ENCODE data around the gene MAU2. TPM values are rescaled to one million over a fixed set of nuclear protein-coding genes. Genes with fewer than 3 reads are reported as not detected.
A peak's percentile ranks its signal among the peaks of the same experiment; 100 is the strongest.

MAU2 gene
- total RNA-seq, 1 experiment from 2014 or later: 48.4 TPM

DNA sequence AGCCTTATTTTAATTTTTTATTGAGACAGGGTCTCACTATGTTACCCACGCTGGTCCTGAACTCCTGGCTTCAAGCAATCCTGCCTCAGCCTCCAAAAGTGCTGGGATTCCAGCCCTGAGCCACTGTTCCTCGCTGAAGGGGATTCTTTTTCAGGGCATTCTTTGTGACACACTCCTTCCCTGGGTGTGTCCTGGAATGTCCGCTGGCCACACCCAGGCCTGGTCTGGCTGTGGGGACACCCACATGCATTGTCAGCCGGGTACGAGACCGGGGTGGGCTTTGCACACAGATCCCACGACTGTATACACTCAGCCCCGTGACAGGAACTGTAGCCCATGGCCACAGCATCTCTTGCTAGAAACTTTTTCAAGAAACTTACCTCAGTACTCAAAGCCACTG, 50.4 kb downstream of the MAU2 start:
- no peaks in the 10 kb centered on the region for H3K36me3 Mint-ChIP-seq (ENCODE audit: insufficient read depth in 1 of 3, low read depth in 3 of 3)
- H3K18ac ChIP-seq (ENCODE audit: insufficient read length, low read depth, low read length): no peak overlapping the region
- peaks cover 10 to 12% of the 10 kb centered on the region in 2 experiments; a peak in 3 of 4 replicates for H3K4me1 Mint-ChIP-seq
- no peak overlapping the region for H4K91ac ChIP-seq (ENCODE audit: insufficient read length, low read depth, low read length)
- H2BK120ac ChIP-seq (ENCODE audit: low read depth, low read length, poor library complexity, severe bottlenecking): no peak overlapping the region
- H3K9me3 ChIP-seq (ENCODE audit: control insufficient read depth, low read depth, low read length): no peaks in the 10 kb centered on the region
- H3K4me1 ChIP-seq (ENCODE audit: insufficient read depth, low read length): no peaks in the 10 kb centered on the region
- no peak for DNase-seq
- H3K27ac ChIP-seq (ENCODE audit: insufficient read length, low read depth, low read length): no peak overlapping the region
- H3K56ac ChIP-seq (ENCODE audit: insufficient read length, low read depth, low read length): no peak overlapping the region
- H3K9ac ChIP-seq (ENCODE audit: extremely low read depth, insufficient read length, low read length): no peak overlapping the region
- no peak overlapping the region for H2BK12ac ChIP-seq (ENCODE audit: insufficient read length, low read depth, low read length)
- H3K14ac ChIP-seq (ENCODE audit: insufficient read depth, low read length): no peak overlapping the region
- H3K9me3 Mint-ChIP-seq: no peaks in the 10 kb centered on the region
- H2BK5ac ChIP-seq (ENCODE audit: insufficient read length, low read length): no peak overlapping the region
- peak overlapping the region; percentile 13; the same call in 1 of the 2 replicates for H2BK15ac ChIP-seq (ENCODE audit: low read depth, low read length)
- no peak overlapping the region for H2AK5ac ChIP-seq (ENCODE audit: insufficient read length, low read length)
- H4K20me1 ChIP-seq (ENCODE audit: control insufficient read depth, insufficient read depth, insufficient read length): no peaks in the 10 kb centered on the region
- no peaks in the 10 kb centered on the region for H3K79me1 ChIP-seq (ENCODE audit: insufficient read depth, low read depth, low read length, poor library complexity, severe bottlenecking)
- H3K27me3 ChIP-seq (ENCODE audit: insufficient read depth, low read length): no peaks in the 10 kb centered on the region
- no peak overlapping the region for H2BK20ac ChIP-seq (ENCODE audit: low read depth, low read length, poor library complexity, severe bottlenecking)
- H3K79me2 ChIP-seq (ENCODE audit: insufficient read depth, low read length): no peaks in the 10 kb centered on the region
- WGBS (ENCODE audit: extremely low coverage, insufficient read length, low lambda C conversion rate): no CpG with 5 or more reads among the region's 8 CpGs
- no peak overlapping the region for H4K5ac ChIP-seq (ENCODE audit: insufficient read length, low read depth, low read length)
- H3K4me2 ChIP-seq (ENCODE audit: insufficient read depth, insufficient read length, low read length): no peak overlapping the region
- H3K23me2 ChIP-seq (ENCODE audit: insufficient read length, low read depth, low read length, poor library complexity, severe bottlenecking): no peaks in the 10 kb centered on the region
- peak overlapping the region in 1 of 3 experiments; percentile 40; a peak in 1 of 7 replicates for H3K27ac Mint-ChIP-seq
- TF ChIP-seq, protein P1, sequence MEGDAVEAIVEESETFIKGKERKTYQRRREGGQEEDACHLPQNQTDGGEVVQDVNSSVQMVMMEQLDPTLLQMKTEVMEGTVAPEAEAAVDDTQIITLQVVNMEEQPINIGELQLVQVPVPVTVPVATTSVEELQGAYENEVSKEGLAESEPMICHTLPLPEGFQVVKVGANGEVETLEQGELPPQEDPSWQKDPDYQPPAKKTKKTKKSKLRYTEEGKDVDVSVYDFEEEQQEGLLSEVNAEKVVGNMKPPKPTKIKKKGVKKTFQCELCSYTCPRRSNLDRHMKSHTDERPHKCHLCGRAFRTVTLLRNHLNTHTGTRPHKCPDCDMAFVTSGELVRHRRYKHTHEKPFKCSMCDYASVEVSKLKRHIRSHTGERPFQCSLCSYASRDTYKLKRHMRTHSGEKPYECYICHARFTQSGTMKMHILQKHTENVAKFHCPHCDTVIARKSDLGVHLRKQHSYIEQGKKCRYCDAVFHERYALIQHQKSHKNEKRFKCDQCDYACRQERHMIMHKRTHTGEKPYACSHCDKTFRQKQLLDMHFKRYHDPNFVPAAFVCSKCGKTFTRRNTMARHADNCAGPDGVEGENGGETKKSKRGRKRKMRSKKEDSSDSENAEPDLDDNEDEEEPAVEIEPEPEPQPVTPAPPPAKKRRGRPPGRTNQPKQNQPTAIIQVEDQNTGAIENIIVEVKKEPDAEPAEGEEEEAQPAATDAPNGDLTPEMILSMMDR (conservative IDR thresholded peaks at IDR 0.05): no peak
- no peak overlapping the region for H2AFZ ChIP-seq (ENCODE audit: low read length)
- no peak overlapping the region for H4K8ac ChIP-seq (replicated peaks; ENCODE audit: insufficient read length, low read depth, low read length)
- H3K27me3 Mint-ChIP-seq (ENCODE audit: low read depth): no peaks in the 10 kb centered on the region
- H3T11ph ChIP-seq (ENCODE audit: low read length): no peak overlapping the region
- no peak overlapping the region for H3K4ac ChIP-seq (ENCODE audit: low read depth, low read length)
- no peak overlapping the region for H3K23ac ChIP-seq (ENCODE audit: insufficient read length, low read depth, low read length)
- H3K4me3 Mint-ChIP-seq: no peak overlapping the region

Data from H9 (cell line).